AG04450 (cell line): ENCODE results near the gene CABLES2. TPM values are rescaled to one million over a fixed set of nuclear protein-coding genes. Genes with fewer than 3 reads are reported as not detected.

Experiments used
- CTCF ChIA-PET: fragments of 300-600, 350-600 bp; formaldehyde crosslinking; extraction: SDS; loops from one replicate; lab custom pipeline; 2022; ENCODE audit warnings: antibody characterized with exemption, inconsistent platforms; lab: Charles Lee
- POLR2A ChIA-PET: fragments of 350-600 bp; formaldehyde crosslinking; extraction: SDS; loops from one replicate; lab custom pipeline; 2021; ENCODE audit warnings: antibody characterized with exemption, inconsistent platforms; lab: Yijun Ruan, JAX
- DNase-seq: peaks from one replicate; pipeline ENCODE4 v3.0.0-alpha.2; 2011; ENCODE audit warnings: low read depth, low spot score
- H3K27ac ChIP-seq: one replicate; pipeline ENCODE4 v1.5.1; 2012; ENCODE audit warnings: low read depth, low read length, control low read depth
- H3K27me3 ChIP-seq: one replicate; pipeline ENCODE4 v1.6.0; 2012; ENCODE audit warnings: low read length; ENCODE audit not compliant: control insufficient read depth, insufficient read depth
- H3K4me3 ChIP-seq: 2 replicates; pipeline ENCODE4 v1.5.1; 2011; ENCODE audit warnings: mild to moderate bottlenecking, low read depth, low read length, control low read depth
- H3K9me3 ChIP-seq: 2 replicates; pipeline ENCODE4 v1.5.1; 2012; ENCODE audit warnings: low read length; ENCODE audit not compliant: control insufficient read depth, insufficient read depth
- polyA plus RNA-seq: library from polyadenylated mRNA; depleted of rRNA; stranded (reverse); fragments of >200 nt; gene quantifications from 2 replicates; pipeline ENCODE4 v1.2.3, GENCODE V29; 2011
- TF ChIP-seq, protein P1 (sequence below): IDR thresholded peaks from 2 replicates; pipeline ENCODE4 v1.5.1; 2011; ENCODE audit warnings: low read depth, low read length, control low read depth, inconsistent platforms

The CABLES2 gene
- polyA plus RNA-seq, 1 experiment, result 3.8 TPM

DNA sequence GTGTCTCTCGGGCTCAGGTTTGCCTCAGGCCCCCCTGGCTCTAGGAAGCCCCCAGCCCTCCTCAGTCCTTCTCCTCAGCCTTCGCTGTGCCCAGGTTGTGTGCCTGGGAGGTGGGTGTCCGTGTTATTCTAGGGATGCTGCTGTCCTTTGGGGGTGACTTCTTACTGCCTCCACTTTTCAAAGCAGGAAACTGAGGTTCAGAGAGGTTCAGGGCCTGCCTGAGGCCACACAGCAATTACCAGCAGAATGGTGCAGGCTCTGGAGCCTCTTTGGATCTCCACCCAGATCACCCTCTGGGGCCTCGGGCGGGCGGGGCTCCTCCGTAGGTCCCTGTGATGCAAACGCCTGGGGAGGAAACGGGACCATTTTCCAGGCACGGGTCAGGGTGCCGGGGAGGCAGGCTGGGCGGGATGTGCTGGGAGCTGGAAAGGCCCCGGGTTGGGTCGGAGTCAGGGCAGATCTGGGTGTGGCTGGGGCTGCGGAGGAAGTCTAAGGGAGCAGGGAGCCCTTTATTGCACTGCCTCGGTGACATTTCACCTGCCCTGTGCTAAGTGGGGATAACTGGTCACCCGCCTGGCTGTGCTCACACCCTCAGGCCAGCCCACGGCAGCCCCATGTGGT lies 45.5 kb upstream of the CABLES2 start:
- no peak overlapping the region for H3K27ac ChIP-seq
- H3K27me3 ChIP-seq, result peaks cover 38% of the 10 kb centered on the region
- DNase-seq, result no peak
- POLR2A ChIA-PET, result interaction anchor here (0.7 kb wide), 1 partner anchor 114 kb away, joined by 3 read pairs; no protein-coding TSS in a partner anchor
- TF ChIP-seq, protein P1, sequence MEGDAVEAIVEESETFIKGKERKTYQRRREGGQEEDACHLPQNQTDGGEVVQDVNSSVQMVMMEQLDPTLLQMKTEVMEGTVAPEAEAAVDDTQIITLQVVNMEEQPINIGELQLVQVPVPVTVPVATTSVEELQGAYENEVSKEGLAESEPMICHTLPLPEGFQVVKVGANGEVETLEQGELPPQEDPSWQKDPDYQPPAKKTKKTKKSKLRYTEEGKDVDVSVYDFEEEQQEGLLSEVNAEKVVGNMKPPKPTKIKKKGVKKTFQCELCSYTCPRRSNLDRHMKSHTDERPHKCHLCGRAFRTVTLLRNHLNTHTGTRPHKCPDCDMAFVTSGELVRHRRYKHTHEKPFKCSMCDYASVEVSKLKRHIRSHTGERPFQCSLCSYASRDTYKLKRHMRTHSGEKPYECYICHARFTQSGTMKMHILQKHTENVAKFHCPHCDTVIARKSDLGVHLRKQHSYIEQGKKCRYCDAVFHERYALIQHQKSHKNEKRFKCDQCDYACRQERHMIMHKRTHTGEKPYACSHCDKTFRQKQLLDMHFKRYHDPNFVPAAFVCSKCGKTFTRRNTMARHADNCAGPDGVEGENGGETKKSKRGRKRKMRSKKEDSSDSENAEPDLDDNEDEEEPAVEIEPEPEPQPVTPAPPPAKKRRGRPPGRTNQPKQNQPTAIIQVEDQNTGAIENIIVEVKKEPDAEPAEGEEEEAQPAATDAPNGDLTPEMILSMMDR, result no peak
- H3K9me3 ChIP-seq, result no peaks in the 10 kb centered on the region; the same call in 1 of the 2 replicates
- CTCF ChIA-PET, result no interaction called here
- H3K4me3 ChIP-seq, result no peak overlapping the region

DNA sequence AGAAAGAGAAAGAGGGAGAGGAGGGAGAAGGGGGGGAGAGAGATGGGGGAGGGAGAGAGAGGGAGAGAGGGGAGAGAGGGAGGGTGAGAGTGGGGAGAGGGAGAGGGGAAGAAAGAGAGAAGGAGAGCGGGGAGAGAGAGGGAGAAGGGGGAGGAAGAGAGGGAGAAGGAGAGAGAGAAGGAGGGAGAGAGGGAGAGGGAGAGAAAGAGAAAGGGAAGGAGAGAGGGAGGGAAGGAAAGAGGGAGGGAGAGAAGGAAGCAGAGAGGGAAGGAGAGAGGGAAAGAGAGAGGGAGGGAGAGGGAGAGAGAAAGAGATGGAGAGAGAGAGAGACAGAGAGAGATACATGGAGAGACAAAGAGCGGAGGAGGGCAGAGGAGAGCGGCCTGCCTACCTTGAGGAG lies 44.9 kb upstream of the CABLES2 start:
- Histone ChIP-seq H3K27me3 (peaks cover 33% of the 10 kb centered on the region), H3K27ac (no peak overlapping the region), H3K4me3 (no peak overlapping the region), H3K9me3 (no peaks in the 10 kb centered on the region; the same call in 1 of the 2 replicates)
- ChIA-PET CTCF (no interaction called here), POLR2A (no interaction called here)
- TF ChIP-seq, protein P1, result no peak
- DNase-seq, result no peak

DNA sequence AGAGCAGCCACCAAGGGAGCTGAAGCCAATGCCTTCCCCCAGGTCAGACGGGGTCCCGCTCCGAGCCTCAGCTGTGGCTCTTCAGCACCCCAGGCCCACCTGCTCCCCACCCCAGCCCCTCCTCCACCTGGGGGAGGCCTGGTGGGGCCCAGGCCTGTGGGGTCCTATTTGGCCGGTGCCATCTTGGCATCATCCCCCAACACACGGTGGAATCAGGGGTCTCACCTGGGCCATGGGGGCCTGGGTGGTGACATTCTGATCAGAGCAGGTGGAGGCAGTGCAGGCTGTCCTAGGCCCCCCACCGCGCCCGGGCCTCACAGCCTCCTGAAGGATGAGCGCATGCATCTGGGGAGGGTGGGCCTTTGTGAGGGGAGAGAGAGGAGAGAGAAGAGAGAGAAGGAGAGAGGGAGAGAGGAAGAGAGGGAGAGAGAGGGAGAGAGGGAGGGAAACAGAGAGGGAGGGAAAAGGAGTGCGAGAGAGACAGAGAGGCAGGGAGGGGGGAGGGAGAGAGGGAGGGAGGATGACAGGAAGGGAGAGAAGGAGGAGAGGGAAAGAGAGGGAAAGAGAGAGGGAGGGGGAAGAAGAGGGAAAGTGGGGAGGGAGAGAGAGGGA lies 44.2 kb upstream of the CABLES2 start:
- Histone ChIP-seq H3K9me3 (no peaks in the 10 kb centered on the region; the same call in 1 of the 2 replicates), H3K4me3 (no peak overlapping the region), H3K27me3 (peaks cover 26% of the 10 kb centered on the region), H3K27ac (no peak overlapping the region)
- DNase-seq, result no peak
- TF ChIP-seq, protein P1, result no peak
- ChIA-PET POLR2A (no interaction called here), CTCF (no interaction called here)

DNA sequence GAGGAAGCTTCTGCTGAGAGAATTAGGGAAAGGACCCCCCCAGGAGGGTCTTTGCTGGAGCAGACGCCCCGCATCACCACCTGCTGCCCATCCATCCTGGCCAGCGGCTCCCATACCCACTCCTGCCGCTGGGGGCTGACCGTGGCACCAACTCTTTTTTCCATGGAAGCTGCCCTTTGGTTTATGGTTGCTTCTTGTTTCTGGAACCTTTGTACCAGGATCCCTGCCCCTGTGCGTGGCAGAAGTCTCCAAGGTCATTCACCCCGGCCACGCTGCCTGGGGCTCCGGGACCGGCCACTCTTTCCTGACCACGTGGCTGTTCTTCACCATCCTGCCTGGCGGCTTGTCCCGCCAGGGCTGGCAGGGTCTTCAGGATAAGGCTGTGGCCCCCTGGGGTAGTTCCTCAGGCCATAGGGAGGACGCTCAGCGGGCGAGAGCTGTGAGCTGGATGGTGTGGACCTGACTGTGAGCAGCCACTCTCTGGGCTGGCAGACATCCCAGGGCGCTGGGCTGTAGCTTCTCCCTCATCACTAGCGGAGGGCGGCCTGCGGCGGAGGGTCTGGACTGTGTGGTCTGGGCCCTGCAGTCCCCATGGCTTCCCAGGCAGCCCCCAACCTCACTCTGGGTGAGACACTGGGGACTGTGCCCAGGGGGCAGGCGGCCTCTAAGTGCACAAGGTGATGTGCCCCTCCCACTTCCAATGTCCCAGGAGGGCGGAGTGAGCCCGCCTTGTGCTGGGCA lies 43.0 kb upstream of the CABLES2 start:
- ChIA-PET POLR2A (no interaction called here), CTCF (no interaction called here)
- no peaks in the 10 kb centered on the region; the same call in 1 of the 2 replicates for H3K9me3 ChIP-seq
- TF ChIP-seq, protein P1, result no peak
- H3K27me3 ChIP-seq, result peaks cover 15% of the 10 kb centered on the region
- no peak overlapping the region for H3K27ac ChIP-seq
- no peak overlapping the region for H3K4me3 ChIP-seq
- DNase-seq, result no peak

DNA sequence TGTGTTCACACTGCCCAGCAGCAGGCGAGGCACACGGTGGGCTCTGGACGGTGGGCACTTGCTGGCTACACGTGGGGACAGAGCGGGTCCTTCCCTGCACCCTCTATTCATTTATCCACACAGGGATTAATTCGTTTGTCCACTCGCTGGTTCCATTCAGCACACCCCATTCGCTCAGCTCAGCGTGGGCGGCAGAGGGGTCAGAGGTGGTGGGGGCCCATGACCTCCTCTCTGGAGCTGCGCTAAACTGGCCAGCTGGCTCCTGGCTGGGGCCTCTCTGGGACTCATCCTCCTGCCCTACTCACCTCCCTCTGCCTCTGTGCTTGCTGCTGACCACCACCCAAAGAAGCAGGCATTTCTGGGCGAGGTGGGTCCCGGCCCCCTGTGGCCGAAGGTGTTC lies 41.7 kb upstream of the CABLES2 start:
- Histone ChIP-seq H3K27ac (no peak overlapping the region), H3K27me3 (peaks cover 4% of the 10 kb centered on the region), H3K4me3 (no peak overlapping the region), H3K9me3 (no peaks in the 10 kb centered on the region; the same call in 1 of the 2 replicates)
- no peak for DNase-seq
- ChIA-PET POLR2A (no interaction called here), CTCF (no interaction called here)
- TF ChIP-seq, protein P1, result no peak
